Activated CD8-positive, alpha-beta memory T cell treated with anti-CD3 and anti-CD28 coated beads for 1 hour (primary cell): ENCODE data around the gene TSPYL6.
"Not testable (repeated sequence)": the region's sequence is repeated elsewhere in the genome, so short reads cannot be mapped to it uniquely, and the experiment has no call there.

Experiments
- DNase-seq, 2 donors: peaks; one replicate each; pipeline ENCODE4 v3.0.0-alpha.2; 2020; ENCODE audit warnings: low read depth in 1 of 2; ENCODE audit errors: extremely low read depth in 1 of 2

Gene TSPYL6

DNA sequence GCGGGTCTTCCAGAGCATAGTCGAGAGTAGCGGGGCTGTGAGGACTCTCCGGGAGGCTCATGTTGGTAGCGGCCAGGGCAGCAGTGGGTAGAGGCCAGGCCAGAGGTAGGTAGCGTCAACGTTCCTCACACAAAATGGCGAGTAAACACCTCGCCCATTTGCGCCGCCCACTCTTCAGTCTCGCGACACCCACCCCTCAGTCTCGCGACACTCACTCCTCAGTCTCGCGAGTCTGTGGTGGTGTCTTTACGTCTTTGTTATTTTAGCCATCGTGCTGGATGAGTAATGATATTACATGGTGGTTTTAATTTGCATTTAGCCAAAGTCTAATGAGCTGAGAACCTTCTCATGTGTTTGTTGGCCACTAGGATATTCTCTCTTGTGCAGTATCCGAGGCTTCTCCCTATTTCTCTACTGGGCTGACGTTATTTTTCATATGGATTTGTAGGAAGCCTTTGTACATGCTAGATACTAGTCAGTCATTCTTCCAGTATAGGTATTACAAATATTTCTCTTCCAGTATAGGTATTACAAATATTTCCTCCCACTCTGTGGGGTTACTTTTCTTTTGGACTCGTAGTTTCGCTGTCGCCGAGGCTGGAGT lies at the start of gene TSPYL6:
TSS of gene TSPYL6 (minus strand) at position 139 of the 604 bp plus-strand sequence. CDS start at position 61, 78 bp downstream.
- DNase-seq, result no peak

DNA sequence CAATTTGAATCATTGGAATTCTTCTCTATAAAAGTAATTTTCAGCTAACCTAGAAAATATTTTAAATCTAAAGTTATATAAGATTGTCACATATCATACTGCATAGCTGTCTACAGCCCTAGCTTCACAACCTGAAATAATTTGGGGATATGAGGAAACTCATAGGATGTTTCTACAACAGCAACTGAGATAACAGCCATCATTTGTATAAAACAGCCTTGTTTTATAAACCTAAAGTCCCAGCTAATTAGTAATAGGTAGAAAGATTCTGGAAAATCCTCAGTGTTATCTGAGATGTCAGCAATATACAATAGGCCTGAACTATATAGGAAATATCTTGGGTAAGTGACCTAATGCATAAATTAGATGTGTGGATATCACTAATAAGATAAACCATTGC lies 47.6 kb upstream of the TSPYL6 start:
- no peak for DNase-seq

DNA sequence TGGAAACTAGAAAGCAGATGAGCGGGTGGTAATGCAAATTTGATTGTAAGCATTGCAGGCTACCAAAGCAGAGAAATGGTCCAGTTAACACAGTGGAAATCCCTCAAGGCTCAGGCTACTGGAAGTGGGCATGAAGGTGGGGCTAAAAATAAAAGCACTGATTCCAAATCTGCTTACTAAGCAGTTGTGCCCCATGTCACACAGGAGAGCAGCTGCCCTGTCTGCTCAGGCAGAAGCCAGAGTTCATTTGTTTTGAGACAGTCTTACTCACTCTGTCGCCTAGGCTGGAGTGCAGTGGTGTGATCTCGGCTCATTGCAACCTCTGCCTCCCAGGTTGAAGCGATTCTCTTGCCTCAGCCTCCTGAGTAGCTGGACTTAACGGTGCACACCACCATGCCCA lies 42.5 kb upstream of the TSPYL6 start:
- DNase-seq, result no peak

DNA sequence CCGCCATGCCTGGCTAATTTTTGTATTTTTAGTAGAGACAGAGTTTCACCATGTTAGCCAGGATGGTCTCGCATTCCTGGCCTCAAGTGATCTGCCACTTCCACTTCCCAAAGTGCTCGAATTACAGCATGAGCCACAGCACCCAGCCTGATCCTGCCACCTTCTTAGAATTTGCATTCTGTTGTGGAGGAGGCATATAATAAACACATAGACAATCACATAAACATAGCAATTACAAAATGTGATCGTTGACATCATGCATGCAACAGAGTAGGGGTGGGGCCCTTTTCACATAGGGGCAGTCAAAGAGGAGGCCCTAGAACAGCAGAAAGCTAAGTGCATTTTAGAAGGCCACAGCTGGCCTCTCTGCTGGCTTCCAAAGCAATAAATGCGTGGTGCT lies 39.9 kb upstream of the TSPYL6 start:
- no peak for DNase-seq

DNA sequence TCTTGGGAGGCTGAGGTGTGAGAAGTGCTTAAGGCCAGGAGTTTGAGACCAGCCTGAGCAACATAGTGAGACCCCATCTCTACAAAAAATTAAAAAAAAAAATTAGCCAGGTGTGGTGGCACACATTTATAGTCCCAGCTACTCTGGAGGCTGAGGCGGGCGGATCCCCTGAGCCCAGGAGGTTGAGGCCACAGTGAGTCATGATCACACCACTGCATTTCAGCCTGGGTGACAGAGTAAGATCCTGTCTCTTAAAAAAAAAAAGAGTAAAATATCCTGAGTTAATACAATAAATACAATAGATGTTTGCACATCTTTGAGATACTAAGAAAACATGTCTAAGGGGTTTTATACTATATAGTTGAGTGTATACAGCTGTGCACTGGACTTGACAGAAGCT lies 38.6 kb upstream of the TSPYL6 start:
- not testable (repeated sequence) for DNase-seq

DNA sequence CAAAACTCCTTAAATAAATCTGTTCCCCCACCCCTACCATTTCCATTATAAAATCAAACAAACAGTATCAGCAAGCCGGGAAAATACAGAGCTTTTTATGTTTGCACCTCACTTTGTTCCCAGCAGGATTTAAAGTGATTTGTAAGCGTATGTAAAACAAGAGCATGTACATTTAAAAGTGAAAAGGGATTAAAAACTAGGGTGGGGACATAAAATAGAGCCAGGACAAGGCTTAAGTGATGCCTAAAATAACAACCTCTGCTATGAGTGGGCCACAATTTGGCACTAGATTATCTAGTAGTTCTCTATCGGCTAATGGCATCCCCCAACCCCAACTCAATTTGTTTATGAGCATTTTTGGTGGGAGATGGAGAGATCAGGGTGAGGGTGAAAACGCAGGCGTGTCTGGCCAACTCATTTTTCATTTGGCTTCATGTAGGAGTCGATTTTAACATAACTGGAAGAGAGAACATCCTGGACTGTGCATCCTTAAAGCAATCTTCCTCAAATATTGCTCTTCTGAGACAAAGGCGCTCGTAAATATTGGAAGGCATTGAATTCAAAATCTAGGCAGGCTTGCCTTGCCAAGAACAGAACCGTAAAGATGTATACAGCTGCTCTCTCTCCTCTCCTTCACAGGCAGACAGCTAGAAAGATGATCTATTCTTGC lies 34.5 kb upstream of the TSPYL6 start:
- no peak for DNase-seq

DNA sequence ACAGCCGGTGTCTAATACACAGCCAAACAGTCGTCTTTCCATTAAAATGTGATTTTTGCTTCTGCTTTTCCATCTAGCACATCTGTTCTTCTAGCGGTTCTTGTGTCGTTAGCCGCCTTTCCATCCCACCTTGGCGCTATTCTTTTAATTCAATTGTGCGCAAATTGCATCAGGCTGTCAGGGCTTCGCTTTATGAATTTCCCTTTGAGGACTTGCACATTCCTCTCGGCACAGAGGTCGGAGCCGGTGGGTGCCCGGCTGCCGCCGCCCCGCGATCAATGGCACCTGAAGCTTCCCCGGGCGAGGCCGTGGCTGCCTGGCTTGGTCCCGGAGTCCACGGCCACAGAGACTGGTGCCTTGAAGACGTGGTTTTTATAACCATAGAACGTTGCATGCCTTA lies 33.9 kb upstream of the TSPYL6 start:
- DNase-seq, result no peak

DNA sequence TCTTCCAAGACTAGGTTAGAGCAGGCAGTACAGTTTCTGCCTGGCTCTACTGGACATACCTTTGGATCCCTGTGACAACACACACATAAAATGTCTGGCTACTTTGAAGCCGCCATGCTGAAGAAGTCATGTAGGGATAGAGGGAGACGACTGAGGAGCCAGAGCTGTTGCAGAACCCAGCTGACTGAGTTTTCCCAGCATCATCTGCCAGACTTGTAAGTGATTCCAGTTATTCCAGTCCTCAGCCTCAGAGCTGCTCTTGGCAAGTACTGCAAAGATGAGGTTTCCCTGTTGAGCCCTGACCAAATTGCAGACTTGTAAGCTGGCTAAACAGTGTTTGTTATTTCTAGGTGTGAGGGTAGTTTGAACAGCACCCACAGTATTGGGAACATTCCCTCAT lies 31.5 kb upstream of the TSPYL6 start:
- no peak for DNase-seq

DNA sequence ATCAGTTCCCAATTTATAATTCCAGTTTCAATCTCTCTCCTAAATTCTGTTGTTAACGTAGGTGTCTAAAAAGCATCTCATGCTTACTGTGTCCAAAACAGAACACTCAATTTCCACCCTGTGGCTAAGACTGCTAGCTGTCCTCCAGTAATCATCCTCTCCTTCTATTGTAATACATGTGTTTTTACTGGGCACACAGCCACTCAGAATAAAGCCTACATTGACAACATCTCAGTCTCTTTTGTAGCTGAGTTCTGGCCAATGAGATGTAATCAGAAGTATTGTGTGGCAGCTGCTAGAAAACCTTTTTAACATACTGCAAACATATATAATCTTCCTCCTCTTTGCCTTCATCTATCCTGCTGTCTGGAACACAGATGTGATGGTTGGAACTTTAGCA lies 29.4 kb upstream of the TSPYL6 start:
- DNase-seq, result no peak

DNA sequence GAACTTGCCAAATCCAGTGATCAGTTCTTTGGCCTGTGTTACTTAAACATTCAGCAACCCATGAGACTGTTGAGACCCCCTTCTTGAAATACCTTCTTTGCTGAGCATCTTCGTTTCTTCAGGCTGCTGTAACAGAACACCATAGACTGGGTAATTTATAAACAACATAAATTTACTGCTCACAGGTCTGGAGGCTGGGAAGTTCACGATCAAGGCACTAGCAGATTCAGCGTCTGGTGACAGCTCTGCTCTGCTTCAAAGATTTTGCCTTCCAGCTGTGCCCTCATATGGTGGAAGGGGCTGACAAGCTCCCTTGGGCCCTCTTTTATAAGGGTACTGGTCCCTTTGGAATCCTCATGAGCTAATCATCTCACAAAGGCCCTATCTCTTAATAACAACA lies 28.8 kb upstream of the TSPYL6 start:
- no peak for DNase-seq

DNA sequence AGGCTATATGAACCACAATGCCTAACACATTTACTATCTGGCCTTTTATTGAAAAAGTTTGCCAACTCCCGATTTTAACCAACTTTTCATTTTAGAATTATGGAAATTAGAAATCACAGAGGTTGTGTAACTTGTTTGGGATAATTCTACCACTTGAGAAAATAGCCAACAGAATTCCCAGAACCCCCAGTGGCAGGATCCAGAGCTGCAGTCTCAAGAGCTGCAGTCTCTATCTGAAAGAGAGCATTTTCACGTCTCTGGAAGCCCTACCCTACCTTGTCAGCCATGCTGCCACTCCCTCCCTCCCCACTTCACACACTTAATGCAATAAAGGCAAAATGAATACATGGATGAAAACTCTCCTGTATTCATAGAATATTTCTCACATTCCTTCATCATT lies 23.4 kb upstream of the TSPYL6 start:
- DNase-seq, result no peak

DNA sequence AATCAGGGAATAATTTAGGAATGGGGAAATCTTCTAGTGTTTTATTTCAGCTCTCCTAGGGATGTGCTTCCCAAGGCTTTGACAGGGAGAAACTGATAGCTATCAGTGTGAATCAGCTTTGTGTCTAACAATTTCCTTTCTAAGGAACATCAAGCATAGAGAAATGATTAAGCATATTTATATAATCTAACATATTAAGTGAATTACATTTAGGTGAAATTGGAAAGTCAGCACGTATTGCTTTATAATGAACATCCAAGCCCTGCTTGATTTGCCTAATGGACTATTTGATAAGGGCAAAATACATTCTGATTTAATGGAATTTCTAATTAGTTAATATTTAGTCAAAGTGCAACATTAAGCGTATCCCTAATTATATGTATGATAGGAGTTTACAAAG lies 19.5 kb upstream of the TSPYL6 start:
- DNase-seq, result no peak

DNA sequence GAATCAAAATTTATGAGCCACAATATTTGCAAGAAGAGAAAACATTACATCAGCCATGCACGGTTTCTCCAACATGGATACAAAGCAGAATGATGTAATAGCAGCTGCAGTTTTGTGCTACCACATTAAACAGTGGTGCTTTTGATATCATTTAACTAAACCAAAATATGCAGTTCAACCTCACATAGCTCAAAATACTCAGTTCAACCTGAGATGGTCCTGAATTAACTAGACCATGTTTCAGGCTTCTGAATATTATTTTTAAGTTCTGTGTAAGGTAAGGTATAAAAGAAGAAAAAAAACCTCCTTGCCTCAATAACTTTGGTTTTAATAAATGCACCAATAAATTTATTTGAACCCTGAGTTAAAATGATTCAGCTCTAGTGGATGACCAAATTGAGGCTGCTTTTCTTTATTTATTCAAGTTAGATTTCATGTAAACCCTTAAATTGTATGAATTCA lies 18.8 kb upstream of the TSPYL6 start:
- DNase-seq, result no peak

DNA sequence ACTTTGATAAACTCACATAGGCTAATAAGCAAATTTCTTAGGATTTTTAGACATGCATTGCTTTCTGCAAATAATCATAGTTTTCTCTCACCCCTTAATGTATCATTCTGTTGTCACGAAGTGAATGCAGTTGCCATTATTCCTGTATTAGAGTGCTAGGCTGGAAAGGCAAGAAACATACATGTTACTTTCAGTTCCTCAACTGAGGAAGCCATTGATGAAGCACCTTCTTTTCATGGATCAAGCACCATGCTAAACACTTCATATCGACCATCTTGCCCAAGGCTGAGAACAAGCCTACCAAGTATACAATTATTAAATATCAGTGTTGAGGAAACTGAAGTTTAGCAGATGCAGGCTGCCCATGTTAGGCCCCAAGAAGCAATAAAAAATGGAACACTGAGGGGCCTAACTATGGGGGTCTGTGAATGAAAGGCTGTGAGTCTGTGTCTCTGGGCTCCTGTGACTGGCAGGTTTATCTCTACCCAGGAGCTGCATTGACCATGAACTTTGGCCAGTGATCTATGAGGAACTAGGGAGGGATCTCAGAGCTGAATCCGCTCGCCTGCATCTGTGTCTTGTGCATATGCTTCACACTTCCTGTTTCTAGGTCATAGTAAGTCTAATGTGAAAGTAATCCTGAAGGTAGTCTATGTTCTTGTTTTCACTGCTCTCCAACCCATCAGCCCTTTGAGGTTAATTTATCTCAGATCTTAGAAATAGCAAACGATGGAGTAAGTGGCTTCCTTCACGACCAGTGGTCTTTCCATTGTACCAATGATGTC lies 16.0 kb upstream of the TSPYL6 start:
- DNase-seq, result no peak

DNA sequence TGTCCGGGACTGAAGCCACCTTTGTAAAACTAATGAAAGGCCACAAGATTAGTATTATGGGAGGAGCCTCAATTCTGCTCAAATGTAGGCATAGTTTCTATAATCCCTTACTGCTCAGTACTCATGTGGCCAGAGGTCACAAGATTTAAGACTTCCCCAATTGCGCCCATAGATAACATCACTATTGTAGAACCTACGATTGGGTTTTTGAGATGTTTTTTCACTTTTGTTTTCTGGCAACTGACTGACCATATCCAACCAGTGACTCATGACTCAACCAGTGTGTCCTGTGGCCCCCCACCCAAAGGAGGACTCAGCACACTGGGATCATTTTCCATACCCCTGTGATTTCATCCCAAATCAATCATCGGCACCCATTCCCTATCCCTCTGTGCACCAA lies 15.2 kb upstream of the TSPYL6 start:
- no peak for DNase-seq

DNA sequence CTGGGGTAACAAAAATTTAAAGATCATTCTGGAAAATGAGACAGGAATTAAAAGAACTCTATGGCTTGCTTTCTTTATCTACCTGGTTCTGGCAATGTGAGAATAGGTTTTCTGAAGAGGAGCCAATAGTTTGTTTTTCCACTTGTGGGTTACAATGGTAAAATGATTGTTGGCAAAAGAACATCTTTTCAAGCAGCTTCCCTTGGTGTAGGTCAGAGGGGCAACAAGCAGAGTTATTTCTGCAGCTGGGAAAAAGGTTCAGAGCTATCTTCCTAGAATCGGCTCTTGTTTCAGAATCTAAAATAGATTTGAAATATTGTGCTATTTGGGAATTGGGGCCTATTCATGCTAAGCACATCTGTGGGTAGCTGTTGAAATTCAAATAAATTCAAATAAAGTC lies 11.5 kb upstream of the TSPYL6 start:
- no peak for DNase-seq

DNA sequence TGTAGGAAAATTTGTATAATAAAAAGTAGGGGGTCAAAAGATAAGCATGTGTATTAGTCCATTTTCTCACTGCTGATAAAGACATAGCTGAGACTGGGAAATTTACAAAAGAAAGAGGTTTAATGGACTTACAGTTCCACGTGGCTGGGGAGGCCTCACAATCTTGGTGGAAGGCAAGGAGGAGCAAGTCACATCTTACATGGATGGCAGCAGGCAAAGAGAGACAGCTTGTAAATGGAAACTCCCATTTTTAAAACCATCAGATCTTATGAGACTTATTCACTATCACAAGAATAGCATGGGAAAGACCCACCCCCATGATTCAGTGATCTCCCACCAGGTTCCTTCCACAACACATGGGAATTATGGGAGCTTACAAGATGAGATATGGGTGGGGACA lies 9.1 kb upstream of the TSPYL6 start:
- DNase-seq, result not testable (repeated sequence)

DNA sequence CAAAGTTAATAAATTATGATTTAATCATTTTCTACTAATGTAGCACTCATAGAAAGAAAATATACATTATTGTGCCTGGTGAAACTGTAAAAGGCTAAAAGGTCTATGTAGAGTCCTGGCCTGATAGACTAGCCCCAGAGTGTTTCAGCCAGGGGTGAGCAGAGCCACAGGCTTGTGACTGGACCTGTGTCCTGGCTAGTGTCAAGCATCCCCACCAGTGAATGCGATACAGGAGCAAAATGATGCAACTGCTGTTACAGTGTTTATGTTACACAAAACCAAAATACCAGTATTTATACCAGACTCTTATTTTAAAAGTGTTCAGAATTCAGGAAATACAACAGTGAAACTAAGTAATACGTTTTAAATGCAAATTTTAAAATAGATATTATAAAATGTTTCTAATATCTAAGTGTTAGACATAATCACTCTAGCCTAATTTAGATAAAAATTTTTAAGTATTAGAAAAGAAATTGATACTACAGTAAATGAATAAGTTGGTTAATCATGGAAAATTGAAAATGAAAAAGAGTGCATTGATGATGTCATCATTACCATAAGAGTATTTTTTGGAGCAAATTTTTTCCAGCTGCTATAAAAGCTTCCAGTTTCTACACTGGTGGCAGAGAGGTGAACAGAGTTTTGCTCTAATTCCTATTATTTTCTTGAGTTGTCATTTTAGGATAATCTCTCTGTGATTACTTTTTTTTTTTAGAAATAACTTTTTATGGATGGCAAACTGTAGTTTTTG lies 6.2 kb upstream of the TSPYL6 start:
- no peak for DNase-seq

DNA sequence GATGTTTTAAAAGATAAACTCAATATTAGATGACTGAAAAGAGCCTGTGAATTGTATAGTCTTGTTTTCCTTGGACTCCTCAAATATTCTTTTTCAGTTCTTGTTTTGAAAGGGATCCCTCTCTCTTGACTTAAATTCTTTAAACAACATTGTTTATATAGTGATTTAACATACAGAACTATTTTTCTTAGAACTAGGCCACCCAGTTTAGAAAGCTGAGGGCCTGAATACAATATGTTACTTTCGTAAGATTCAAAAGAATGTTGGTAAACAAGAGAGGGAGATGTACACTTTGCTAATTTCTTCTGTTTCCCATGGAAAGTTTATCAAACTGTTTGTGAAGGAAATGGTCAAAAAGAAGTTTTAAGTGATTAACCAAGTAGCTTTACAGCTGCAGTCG lies 5.5 kb upstream of the TSPYL6 start:
- DNase-seq, result no peak

DNA sequence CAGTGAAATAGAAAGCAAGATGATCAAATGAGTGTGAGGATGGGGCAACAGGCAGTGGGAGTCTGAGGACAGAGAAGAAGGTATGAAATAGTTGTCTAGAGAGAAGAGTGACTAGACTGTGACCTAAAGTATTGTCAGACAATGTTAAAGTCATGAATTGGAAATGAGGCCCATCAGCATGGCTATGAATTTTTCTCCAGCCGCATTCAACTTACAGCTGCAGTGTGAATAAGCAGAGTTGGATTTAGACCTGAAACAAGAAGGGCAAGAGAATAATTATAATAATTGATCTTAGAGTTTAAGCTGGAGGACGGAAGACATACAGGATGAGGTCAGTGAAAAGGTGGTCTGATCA lies 4.2 kb upstream of the TSPYL6 start:
- DNase-seq, result no peak

DNA sequence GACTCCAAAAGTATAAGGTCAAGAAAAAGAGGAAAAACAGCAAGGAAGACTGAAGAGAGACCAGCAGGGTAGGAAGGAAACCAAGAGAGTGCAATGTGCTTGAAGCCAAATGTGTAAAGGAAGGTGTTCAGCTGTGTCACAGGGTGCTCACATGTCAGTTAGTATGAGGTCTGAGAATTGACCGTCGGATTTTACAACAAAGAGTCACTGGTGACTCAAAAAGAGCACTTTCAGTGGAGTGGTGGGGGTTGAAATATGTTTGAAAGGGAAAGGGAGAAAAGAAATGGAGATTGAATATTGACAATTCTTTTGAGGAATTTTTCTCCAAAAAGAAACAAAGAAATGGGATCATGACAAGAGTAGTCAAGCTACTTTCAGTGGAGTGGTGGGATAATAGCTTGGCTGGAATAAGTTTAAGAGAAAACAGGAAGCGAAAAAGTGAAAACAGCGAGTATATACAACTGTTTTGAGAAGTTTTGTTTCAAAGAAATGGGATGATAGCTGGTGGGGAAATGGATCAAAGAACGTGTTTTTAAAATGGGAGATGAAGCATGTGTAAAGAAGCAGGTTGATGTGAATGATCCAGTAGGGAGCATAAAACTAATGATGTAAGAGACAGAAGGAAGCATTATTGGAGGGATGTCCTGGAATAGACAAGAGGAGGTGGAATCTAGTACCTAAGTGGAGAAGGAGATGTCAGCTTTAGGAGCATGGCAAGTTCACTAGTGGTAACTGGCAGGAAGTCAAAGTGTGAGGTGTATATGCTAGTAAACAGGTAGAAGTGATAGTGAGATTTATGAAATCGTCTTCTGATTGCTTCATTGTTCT lies 3.6 kb upstream of the TSPYL6 start:
- DNase-seq, result no peak
